ENCODE results near the gene C13orf46.

Gene C13orf46

GRCh38 chr13:114001331-114002008 is 27.6 kb upstream of the C13orf46 start:
- H3K27ac Mint-ChIP-seq, result no peak overlapping the region
- H3K36me3 Mint-ChIP-seq, result peaks cover 42% of the 10 kb centered on the region
- H3K27me3 Mint-ChIP-seq, result no peaks in the 10 kb centered on the region
- no peak overlapping the region for H3K4me3 Mint-ChIP-seq
- H3K4me1 Mint-ChIP-seq, result peaks cover 7% of the 10 kb centered on the region
- no peak for ATAC-seq
- no peaks in the 10 kb centered on the region for H3K9me3 Mint-ChIP-seq

- Mint-ChIP-seq H3K36me3 (peaks cover 42% of the 10 kb centered on the region), H3K27me3 (no peaks in the 10 kb centered on the region), H3K27ac (no peak overlapping the region), H3K4me3 (no peak overlapping the region), H3K4me1 (peaks cover 7% of the 10 kb centered on the region), H3K9me3 (no peaks in the 10 kb centered on the region)
- no peak for ATAC-seq
These were observed 26.5 kb upstream of the C13orf46 start for GRCh38 chr13:114000151-114001040.

GRCh38 chr13:113999618-113999910 is 25.7 kb upstream of the C13orf46 start:
- ATAC-seq, result no peak

GRCh38 chr13:113998781-113999617 is 25.1 kb upstream of the C13orf46 start:
- Mint-ChIP-seq H3K27me3 (no peaks in the 10 kb centered on the region), H3K36me3 (peaks cover 41% of the 10 kb centered on the region), H3K9me3 (no peaks in the 10 kb centered on the region), H3K27ac (no peak overlapping the region), H3K4me3 (no peak overlapping the region), H3K4me1 (peaks cover 7% of the 10 kb centered on the region)
- no peak for ATAC-seq

More at GRCh38 chr13:113999618-113999910, 25.7 kb upstream of the C13orf46 start:
- peaks cover 39% of the 10 kb centered on the region for H3K36me3 Mint-ChIP-seq
- H3K27me3 Mint-ChIP-seq, result no peaks in the 10 kb centered on the region
- H3K4me1 Mint-ChIP-seq, result peaks cover 7% of the 10 kb centered on the region
- no peak overlapping the region for H3K27ac Mint-ChIP-seq
- no peaks in the 10 kb centered on the region for H3K9me3 Mint-ChIP-seq
- no peak overlapping the region for H3K4me3 Mint-ChIP-seq

- H3K27me3 Mint-ChIP-seq, result no peaks in the 10 kb centered on the region
- peaks cover 41% of the 10 kb centered on the region for H3K36me3 Mint-ChIP-seq
- peaks cover 7% of the 10 kb centered on the region for H3K4me1 Mint-ChIP-seq
- H3K9me3 Mint-ChIP-seq, result no peaks in the 10 kb centered on the region
- no peak overlapping the region for H3K27ac Mint-ChIP-seq
- no peak overlapping the region for H3K4me3 Mint-ChIP-seq
- no peak for ATAC-seq
These were observed 24.2 kb upstream of the C13orf46 start for GRCh38 chr13:113997845-113998751.

GRCh38 chr13:113996912-113997745 is 23.3 kb upstream of the C13orf46 start:
- Mint-ChIP-seq H3K9me3 (no peaks in the 10 kb centered on the region), H3K27me3 (no peaks in the 10 kb centered on the region), H3K36me3 (peaks cover 46% of the 10 kb centered on the region), H3K4me1 (peaks cover 7% of the 10 kb centered on the region), H3K27ac (no peak overlapping the region), H3K4me3 (no peak overlapping the region)
- ATAC-seq, result no peak

GRCh38 chr13:113996081-113996911 is 22.4 kb upstream of the C13orf46 start:
- peaks cover 52% of the 10 kb centered on the region for H3K36me3 Mint-ChIP-seq
- peaks cover 2% of the 10 kb centered on the region for H3K9me3 Mint-ChIP-seq
- H3K4me1 Mint-ChIP-seq, result peaks cover 7% of the 10 kb centered on the region
- no peak overlapping the region for H3K4me3 Mint-ChIP-seq
- no peak overlapping the region for H3K27ac Mint-ChIP-seq
- no peaks in the 10 kb centered on the region for H3K27me3 Mint-ChIP-seq
- no peak for ATAC-seq

GRCh38 chr13:113995051-113995601 is 21.2 kb upstream of the C13orf46 start:
- peaks cover 56% of the 10 kb centered on the region for H3K36me3 Mint-ChIP-seq
- H3K9me3 Mint-ChIP-seq, result peaks cover 3% of the 10 kb centered on the region
- H3K27ac Mint-ChIP-seq, result no peak overlapping the region
- peaks cover 12% of the 10 kb centered on the region for H3K4me1 Mint-ChIP-seq
- H3K27me3 Mint-ChIP-seq, result no peaks in the 10 kb centered on the region
- no peak for ATAC-seq
- H3K4me3 Mint-ChIP-seq, result no peak overlapping the region

GRCh38 chr13:113992276-113993005 is 18.6 kb upstream of the C13orf46 start:
- peaks cover 52% of the 10 kb centered on the region for H3K36me3 Mint-ChIP-seq
- peaks cover 20% of the 10 kb centered on the region for H3K9me3 Mint-ChIP-seq
- H3K27ac Mint-ChIP-seq, result no peak overlapping the region
- no peak overlapping the region for H3K4me3 Mint-ChIP-seq
- H3K27me3 Mint-ChIP-seq, result no peaks in the 10 kb centered on the region
- peaks cover 20% of the 10 kb centered on the region for H3K4me1 Mint-ChIP-seq
- no peak for ATAC-seq

- no peak for ATAC-seq
- Mint-ChIP-seq H3K36me3 (peaks cover 47% of the 10 kb centered on the region), H3K4me3 (no peak overlapping the region), H3K9me3 (peaks cover 20% of the 10 kb centered on the region), H3K27ac (no peak overlapping the region), H3K27me3 (no peaks in the 10 kb centered on the region), H3K4me1 (peaks cover 20% of the 10 kb centered on the region)
These were observed 17.9 kb upstream of the C13orf46 start for GRCh38 chr13:113991676-113992179.

GRCh38 chr13:113991191-113991669 is 17.4 kb upstream of the C13orf46 start:
- Mint-ChIP-seq H3K4me3 (no peak overlapping the region), H3K36me3 (peaks cover 47% of the 10 kb centered on the region), H3K9me3 (peaks cover 20% of the 10 kb centered on the region), H3K4me1 (peaks cover 20% of the 10 kb centered on the region), H3K27ac (no peak overlapping the region), H3K27me3 (no peaks in the 10 kb centered on the region)
- no peak for ATAC-seq

GRCh38 chr13:113990321-113990837 is 16.5 kb upstream of the C13orf46 start:
- Mint-ChIP-seq H3K27me3 (no peaks in the 10 kb centered on the region), H3K9me3 (peaks cover 20% of the 10 kb centered on the region), H3K4me3 (no peak overlapping the region), H3K4me1 (peaks cover 20% of the 10 kb centered on the region), H3K27ac (peak overlapping the region; percentile 80), H3K36me3 (peaks cover 47% of the 10 kb centered on the region)
- ATAC-seq, result no peak

Measured in stimulated activated memory B cell treated with anti-CD40 and anti-IgM and Interleukin-4, amounts not matched to agents 10 μg/mL and 1 μg/mL and 100 μg/mL, for 72 hours (primary cell).